ENCODE results near the gene PRRX2. TPM values are rescaled to one million over a fixed set of nuclear protein-coding genes. Genes with fewer than 3 reads are reported as not detected.
A peak's percentile ranks its signal among the peaks of the same experiment; 100 is the strongest.

PRRX2 gene
- total RNA-seq, 1 experiment from 2014 or later = not detected

- no peak for DNase-seq (ENCODE audit: low read depth)
Observed at GRCh38 chr9:129703667-129704355, 38.4 kb downstream of the PRRX2 start.

GRCh38 chr9:129704807-129705206 is 39.4 kb downstream of the PRRX2 start:
- DNase-seq (ENCODE audit: low read depth) = no peak

GRCh38 chr9:129708793-129709192 is 43.3 kb downstream of the PRRX2 start:
- no peak for DNase-seq (ENCODE audit: low read depth)

GRCh38 chr9:129709438-129710168 is 44.2 kb downstream of the PRRX2 start:
- DNase-seq (ENCODE audit: low read depth) = no peak

GRCh38 chr9:129710169-129710453 is 44.7 kb downstream of the PRRX2 start:
- no peak for DNase-seq (ENCODE audit: low read depth)

GRCh38 chr9:129712634-129713401 is 47.4 kb downstream of the PRRX2 start:
- peak; percentile 58 for DNase-seq (ENCODE audit: low read depth)

GRCh38 chr9:129713402-129713679 is 47.9 kb downstream of the PRRX2 start:
- no peak for DNase-seq (ENCODE audit: low read depth)

- no peak for DNase-seq (ENCODE audit: low read depth)
Observed at GRCh38 chr9:129714511-129715061, 49.1 kb downstream of the PRRX2 start.

GRCh38 chr9:129716091-129716490 is 50.6 kb downstream of the PRRX2 start:
- DNase-seq (ENCODE audit: low read depth) = no peak

GRCh38 chr9:129717991-129718390 is 52.5 kb downstream of the PRRX2 start:
- DNase-seq (ENCODE audit: low read depth) = no peak

- DNase-seq (ENCODE audit: low read depth) = no peak
Observed at GRCh38 chr9:129718647-129719046, 53.2 kb downstream of the PRRX2 start.

- DNase-seq (ENCODE audit: low read depth) = no peak
Observed at GRCh38 chr9:129719135-129719534, 53.7 kb downstream of the PRRX2 start.

GRCh38 chr9:129720181-129720864 is 54.9 kb downstream of the PRRX2 start:
- DNase-seq (ENCODE audit: low read depth) = no peak

- no peak for DNase-seq (ENCODE audit: low read depth)
Observed at GRCh38 chr9:129720865-129721545, 55.6 kb downstream of the PRRX2 start.

- no peak for DNase-seq (ENCODE audit: low read depth)
Observed at GRCh38 chr9:129722913-129723312, 57.5 kb downstream of the PRRX2 start.

- DNase-seq (ENCODE audit: low read depth) = no peak
Observed at GRCh38 chr9:129724456-129725190, 59.2 kb downstream of the PRRX2 start.

GRCh38 chr9:129725795-129726251 is 60.4 kb downstream of the PRRX2 start:
- DNase-seq (ENCODE audit: low read depth) = no peak

- DNase-seq (ENCODE audit: low read depth) = peak; percentile 76
Observed at GRCh38 chr9:129726322-129727160, 61.1 kb downstream of the PRRX2 start.

- no peak for DNase-seq (ENCODE audit: low read depth)
Observed at GRCh38 chr9:129728744-129729143, 63.3 kb downstream of the PRRX2 start.

Measured in LHCN-M2 (cell line).